DND-41 (cell line): ENCODE measurements around the gene RAET1E.

Source experiments
- ATAC-seq: fragments of 200-7000 bp; cut with Tn5 transposase; 3 replicates; pipeline ENCODE4 v1.9.1; 2021; ENCODE audit warnings: low read depth; ENCODE audit not compliant: insufficient read depth
- DNase-seq: peaks from one replicate; pipeline ENCODE4 v3.0.0-alpha.2; 2020
- H2AFZ ChIP-seq: 2 replicates; pipeline ENCODE4 v1.6.0; 2012; ENCODE audit warnings: low read depth, low read length
- H3K27ac ChIP-seq: 2 replicates; pipeline ENCODE4 v1.5.1; 2012; ENCODE audit warnings: low read length, inconsistent platforms
- H3K27me3 ChIP-seq: fragments of 200-600 bp; sonication (generic); 2 replicates; pipeline ENCODE4 v1.6.0; 2012; ENCODE audit warnings: low read length, mild to moderate bottlenecking, inconsistent platforms; ENCODE audit not compliant: insufficient read depth, poor library complexity
- H3K36me3 ChIP-seq: 2 replicates; pipeline ENCODE4 v1.5.1; 2012; ENCODE audit warnings: low read length, inconsistent platforms; ENCODE audit not compliant: insufficient read depth
- H3K4me1 ChIP-seq: 2 replicates; pipeline ENCODE4 v1.5.1; 2012; ENCODE audit warnings: mild to moderate bottlenecking, low read length; ENCODE audit not compliant: insufficient read depth
- H3K4me2 ChIP-seq: 2 replicates; pipeline ENCODE4 v1.6.0; 2012; ENCODE audit warnings: mild to moderate bottlenecking, moderate library complexity, low read length, inconsistent platforms; ENCODE audit not compliant: insufficient read depth
- H3K4me3 ChIP-seq, 2 experiments: fragments of 200-600 bp in 1 of 2; shearing (Covaris generic) in 1 of 2; 2 replicates each; pipeline ENCODE4 v1.5.1; 2012 to 2016; ENCODE audit warnings: inconsistent platforms in 2 of 2, low read length in 2 of 2, mild to moderate bottlenecking in 2 of 2, low read depth in 1 of 2, moderate library complexity in 1 of 2
- H3K79me2 ChIP-seq: 2 replicates; pipeline ENCODE4 v1.6.0; 2012; ENCODE audit warnings: low read length, inconsistent platforms; ENCODE audit not compliant: insufficient read depth
- H3K9ac ChIP-seq: 2 replicates; pipeline ENCODE4 v1.6.0; 2012; ENCODE audit warnings: low read depth, mild to moderate bottlenecking, inconsistent platforms, low read length, moderate library complexity
- H3K9me3 ChIP-seq: 2 replicates; pipeline ENCODE4 v1.5.1; 2012; ENCODE audit warnings: low read length, moderate library complexity, mild to moderate bottlenecking, inconsistent platforms; ENCODE audit not compliant: insufficient read depth, severe bottlenecking
- H4K20me1 ChIP-seq: 2 replicates; pipeline ENCODE4 v1.6.0; 2012; ENCODE audit warnings: low read length; ENCODE audit not compliant: insufficient read depth
- CTCF ChIP-seq: IDR thresholded peaks from 2 replicates; pipeline ENCODE4 v1.5.1; 2012; ENCODE audit warnings: borderline replicate concordance, low read length, moderate library complexity, mild to moderate bottlenecking; ENCODE audit not compliant: poor library complexity, severe bottlenecking; ENCODE audit errors: extremely low read depth
- EZH2 ChIP-seq: IDR thresholded peaks from 3 replicates; pipeline ENCODE4 v1.6.1; 2012; ENCODE audit warnings: borderline replicate concordance, low read depth, mild to moderate bottlenecking, moderate library complexity, low read length, inconsistent platforms; ENCODE audit not compliant: severe bottlenecking

Gene RAET1E

GRCh38 chr6:149861603-149862423 lies 36.1 kb downstream of the RAET1E start:
- Histone ChIP-seq H3K4me3 (no peak overlapping the region), H3K9ac (no peak overlapping the region), H3K9me3 (no peaks in the 10 kb centered on the region), H3K4me1 (peaks cover 27% of the 10 kb centered on the region), H3K27ac (no peak overlapping the region), H4K20me1 (peaks cover 12% of the 10 kb centered on the region; the same call in 1 of the 2 replicates), H3K36me3 (no peaks in the 10 kb centered on the region), H3K79me2 (peaks cover 4% of the 10 kb centered on the region; the same call in 1 of the 2 replicates), H3K4me2 (peak overlapping the region; percentile 100), H2AFZ (no peak overlapping the region), H3K27me3 (peaks cover 9% of the 10 kb centered on the region)
- no peak for DNase-seq
- no peak for TF ChIP-seq CTCF
- TF ChIP-seq EZH2 = no peak
- ATAC-seq = no peak

GRCh38 chr6:149860834-149861602 lies 36.9 kb downstream of the RAET1E start:
- no peak overlapping the region for H2AFZ ChIP-seq
- H3K4me3 ChIP-seq = no peak overlapping the region

GRCh38 chr6:149860513-149860833 lies 37.4 kb downstream of the RAET1E start:
- H3K4me2 ChIP-seq = no peak overlapping the region; the same call in 1 of the 2 replicates
- H3K9ac ChIP-seq = no peak overlapping the region
- DNase-seq (no peak), ATAC-seq (no peak)
- no peak overlapping the region for H3K27ac ChIP-seq
- no peak overlapping the region for H2AFZ ChIP-seq
- peaks cover 4% of the 10 kb centered on the region; the same call in 1 of the 2 replicates for H3K79me2 ChIP-seq
- H4K20me1 ChIP-seq = peaks cover 12% of the 10 kb centered on the region; the same call in 1 of the 2 replicates
- no peaks in the 10 kb centered on the region for H3K9me3 ChIP-seq
- peaks cover 27% of the 10 kb centered on the region for H3K4me1 ChIP-seq
- no peak overlapping the region for H3K4me3 ChIP-seq
- TF ChIP-seq EZH2 (no peak), CTCF (no peak)
- no peaks in the 10 kb centered on the region for H3K36me3 ChIP-seq
- peaks cover 9% of the 10 kb centered on the region for H3K27me3 ChIP-seq

More at GRCh38 chr6:149860834-149861602, 36.9 kb downstream of the RAET1E start:
- DNase-seq (no peak), ATAC-seq (no peak)
- Histone ChIP-seq H3K27ac (no peak overlapping the region), H3K4me1 (peaks cover 27% of the 10 kb centered on the region), H3K9ac (no peak overlapping the region), H3K36me3 (no peaks in the 10 kb centered on the region), H4K20me1 (peaks cover 12% of the 10 kb centered on the region; the same call in 1 of the 2 replicates), H3K79me2 (peaks cover 4% of the 10 kb centered on the region; the same call in 1 of the 2 replicates), H3K27me3 (peaks cover 9% of the 10 kb centered on the region), H3K9me3 (no peaks in the 10 kb centered on the region), H3K4me2 (peak overlapping the region; percentile 14; the same call in 1 of the 2 replicates)
- TF ChIP-seq CTCF (peak; percentile 40), EZH2 (no peak)
